Epithelial cell of esophagus (primary cell): ENCODE measurements around the gene ZNF778.

Experiments used
- DNase-seq: peaks from one replicate; pipeline ENCODE4 v3.0.0; 2010; ENCODE audit warnings: low read depth
- H3K4me3 ChIP-seq: 2 replicates; pipeline ENCODE4 v1.5.1; 2011; ENCODE audit warnings: mild to moderate bottlenecking, low read length, control low read depth
- CTCF ChIP-seq: IDR thresholded peaks from 2 replicates; pipeline ENCODE4 v1.5.1; 2011; ENCODE audit warnings: low read depth, mild to moderate bottlenecking, low read length, control low read depth, inconsistent platforms; ENCODE audit not compliant: insufficient read depth; ENCODE audit errors: missing control alignments

Gene ZNF778

GRCh38 chr16:89268585-89268984, 51.1 kb downstream of the ZNF778 start:
- TF ChIP-seq CTCF: no peak
- DNase-seq: no peak

GRCh38 chr16:89268987-89269735, 51.7 kb downstream of the ZNF778 start:
- peak; percentile 27 for DNase-seq

More at GRCh38 chr16:89268585-89268984, 51.1 kb downstream of the ZNF778 start:
- no peak overlapping the region for H3K4me3 ChIP-seq

GRCh38 chr16:89269805-89270665, 52.5 kb downstream of the ZNF778 start:
- no peak for TF ChIP-seq CTCF
- H3K4me3 ChIP-seq: no peak overlapping the region
- DNase-seq: no peak

More at GRCh38 chr16:89268987-89269735, 51.7 kb downstream of the ZNF778 start:
- no peak for TF ChIP-seq CTCF
- H3K4me3 ChIP-seq: no peak overlapping the region

GRCh38 chr16:89270666-89271345, 53.3 kb downstream of the ZNF778 start:
- TF ChIP-seq CTCF: no peak
- H3K4me3 ChIP-seq: no peak overlapping the region
- DNase-seq: no peak

- DNase-seq: no peak
- no peak overlapping the region for H3K4me3 ChIP-seq
- TF ChIP-seq CTCF: no peak
Measured at GRCh38 chr16:89272631-89273030, 55.1 kb downstream of the ZNF778 start.

GRCh38 chr16:89273741-89274472, 56.4 kb downstream of the ZNF778 start:
- DNase-seq: no peak
- no peak for TF ChIP-seq CTCF
- no peak overlapping the region for H3K4me3 ChIP-seq
